Epithelial cell of proximal tubule (primary cell): ENCODE results near the gene C9orf50. TPM values are rescaled to one million over a fixed set of nuclear protein-coding genes. Genes with fewer than 3 reads are reported as not detected.

Source experiments
- DNase-seq: peaks from one replicate; pipeline ENCODE4 v3.0.0-alpha.2; 2011; ENCODE audit warnings: low read depth
- H3K4me3 ChIP-seq: 2 replicates; pipeline ENCODE4 v1.5.1; 2011; ENCODE audit warnings: low read depth, mild to moderate bottlenecking, low read length
- total RNA-seq: library from RNA; depleted of rRNA; stranded (reverse); fragments of >200 nt; gene quantifications from 2 replicates; pipeline ENCODE4 v1.2.3, GENCODE V29; 2015
- TF ChIP-seq, protein P1 (sequence below): conservative IDR thresholded peaks from 2 replicates; pipeline ENCODE4 v1.5.1; 2012; ENCODE audit warnings: low read depth, mild to moderate bottlenecking, low read length

Gene C9orf50
- total RNA-seq, 1 donor from 2014 or later: 0.69 TPM

DNA sequence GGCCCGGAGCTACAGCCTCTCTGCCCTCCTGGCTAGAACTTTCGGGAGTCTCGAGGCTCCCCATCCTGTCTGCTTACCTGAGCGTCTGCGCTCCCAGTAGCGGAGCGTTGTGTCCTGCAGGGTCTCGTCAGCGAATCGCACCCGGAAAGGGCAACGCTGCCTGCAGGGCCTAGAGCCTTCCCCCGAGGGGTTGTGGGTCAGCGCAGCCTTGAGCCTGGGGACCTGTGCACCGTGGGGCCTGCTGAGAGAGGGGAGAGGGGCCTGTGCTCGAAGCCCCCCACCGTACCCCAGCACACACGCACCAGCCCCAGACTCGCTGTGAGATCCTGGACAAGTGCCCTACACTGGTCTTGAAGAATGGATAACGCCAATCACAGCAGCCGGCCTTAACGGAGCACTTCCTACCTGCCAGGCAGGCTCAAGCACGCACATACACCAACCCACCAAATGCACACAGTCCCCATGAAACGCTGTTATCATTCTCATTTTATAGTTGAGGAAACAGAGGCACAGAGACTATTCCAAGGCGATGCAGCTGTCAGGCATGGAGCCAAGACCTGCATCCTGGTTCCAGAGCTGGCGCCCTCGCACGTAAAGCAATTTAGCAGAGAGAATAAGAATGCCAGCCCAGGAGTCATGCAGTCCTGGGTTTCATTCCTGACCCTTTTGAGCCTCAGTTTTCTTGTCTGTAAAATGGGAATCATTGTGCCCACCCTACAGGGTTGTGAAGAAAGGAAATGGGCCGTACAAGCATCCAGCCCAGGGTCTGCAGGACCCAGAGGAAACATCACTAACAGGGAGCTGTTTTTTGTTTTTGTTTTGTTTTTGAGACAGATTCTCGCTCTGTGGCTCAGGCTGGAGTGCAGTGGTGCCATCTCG, 5.3 kb downstream of the C9orf50 start:
- DNase-seq: no peak
- H3K4me3 ChIP-seq: no peak overlapping the region
- TF ChIP-seq, protein P1, sequence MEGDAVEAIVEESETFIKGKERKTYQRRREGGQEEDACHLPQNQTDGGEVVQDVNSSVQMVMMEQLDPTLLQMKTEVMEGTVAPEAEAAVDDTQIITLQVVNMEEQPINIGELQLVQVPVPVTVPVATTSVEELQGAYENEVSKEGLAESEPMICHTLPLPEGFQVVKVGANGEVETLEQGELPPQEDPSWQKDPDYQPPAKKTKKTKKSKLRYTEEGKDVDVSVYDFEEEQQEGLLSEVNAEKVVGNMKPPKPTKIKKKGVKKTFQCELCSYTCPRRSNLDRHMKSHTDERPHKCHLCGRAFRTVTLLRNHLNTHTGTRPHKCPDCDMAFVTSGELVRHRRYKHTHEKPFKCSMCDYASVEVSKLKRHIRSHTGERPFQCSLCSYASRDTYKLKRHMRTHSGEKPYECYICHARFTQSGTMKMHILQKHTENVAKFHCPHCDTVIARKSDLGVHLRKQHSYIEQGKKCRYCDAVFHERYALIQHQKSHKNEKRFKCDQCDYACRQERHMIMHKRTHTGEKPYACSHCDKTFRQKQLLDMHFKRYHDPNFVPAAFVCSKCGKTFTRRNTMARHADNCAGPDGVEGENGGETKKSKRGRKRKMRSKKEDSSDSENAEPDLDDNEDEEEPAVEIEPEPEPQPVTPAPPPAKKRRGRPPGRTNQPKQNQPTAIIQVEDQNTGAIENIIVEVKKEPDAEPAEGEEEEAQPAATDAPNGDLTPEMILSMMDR: no peak

GRCh38 chr9:129614932-129615331, 6.0 kb downstream of the C9orf50 start:
- no peak for DNase-seq
- TF ChIP-seq, protein P1: no peak
- no peak overlapping the region for H3K4me3 ChIP-seq

- peak overlapping the region; percentile 3 for H3K4me3 ChIP-seq
- no peak for DNase-seq
- TF ChIP-seq, protein P1: no peak
Measured at GRCh38 chr9:129613520-129614175, 7.3 kb downstream of the C9orf50 start.

DNA sequence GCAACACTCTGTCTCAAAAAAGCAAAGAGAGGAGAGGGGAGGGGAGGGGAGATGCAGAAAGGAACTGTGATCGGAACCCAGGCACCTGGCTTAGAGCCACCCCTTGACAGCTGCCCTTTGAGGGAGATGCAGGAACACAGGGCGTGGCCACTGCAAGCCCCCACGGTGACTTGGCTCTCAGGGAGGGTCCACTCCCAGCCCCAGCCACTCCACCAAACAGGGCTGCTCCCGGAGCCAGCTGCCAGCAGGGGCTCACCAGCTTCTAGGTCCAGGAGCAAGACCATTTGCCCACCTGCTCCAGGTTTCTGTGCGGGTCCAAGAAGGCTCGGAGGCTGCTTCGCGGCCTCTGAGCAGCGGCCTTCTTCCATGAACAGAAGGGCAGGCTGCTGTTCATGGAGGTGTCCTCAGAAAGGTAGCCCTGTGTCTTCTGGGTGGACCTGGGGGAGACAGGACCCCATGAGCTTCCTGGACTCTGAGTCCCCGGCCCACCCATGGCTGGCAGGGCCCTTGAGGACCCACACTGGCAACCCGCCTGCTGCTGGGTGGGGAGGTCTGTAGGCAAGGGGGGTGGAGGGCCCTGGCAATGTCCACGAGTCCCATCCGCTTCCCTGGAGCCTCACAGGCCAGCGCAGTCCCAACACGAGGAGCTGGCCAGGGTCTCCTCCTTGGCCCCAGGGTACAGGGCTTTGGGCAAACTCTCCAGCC, 7.9 kb downstream of the C9orf50 start:
- TF ChIP-seq, protein P1: no peak

DNA sequence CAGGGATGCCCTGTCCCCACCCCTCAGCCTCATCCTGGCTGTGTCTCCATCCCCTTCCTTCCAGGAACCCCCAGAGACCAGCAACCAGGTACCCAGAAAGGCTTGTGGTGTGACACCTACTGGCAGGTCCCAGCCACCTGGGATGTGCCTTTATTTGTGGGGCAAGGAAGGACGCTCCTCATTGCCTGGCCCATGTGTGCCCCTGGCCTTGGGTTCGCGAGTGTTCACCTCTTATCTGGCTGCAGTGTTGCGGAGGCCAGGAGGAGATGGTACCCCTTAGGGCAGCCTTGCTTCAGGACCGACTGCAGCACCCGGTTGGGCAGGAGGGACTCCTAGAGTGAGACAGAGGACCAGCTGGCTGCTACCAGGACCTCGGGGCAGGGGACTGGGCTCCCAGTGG, 8.8 kb downstream of the C9orf50 start:
- H3K4me3 ChIP-seq: no peak overlapping the region
- TF ChIP-seq, protein P1: no peak
- no peak for DNase-seq

More for the DNA sequence above, 7.9 kb downstream of the C9orf50 start:
- peak overlapping the region; percentile 4 for H3K4me3 ChIP-seq
- DNase-seq: no peak

DNA sequence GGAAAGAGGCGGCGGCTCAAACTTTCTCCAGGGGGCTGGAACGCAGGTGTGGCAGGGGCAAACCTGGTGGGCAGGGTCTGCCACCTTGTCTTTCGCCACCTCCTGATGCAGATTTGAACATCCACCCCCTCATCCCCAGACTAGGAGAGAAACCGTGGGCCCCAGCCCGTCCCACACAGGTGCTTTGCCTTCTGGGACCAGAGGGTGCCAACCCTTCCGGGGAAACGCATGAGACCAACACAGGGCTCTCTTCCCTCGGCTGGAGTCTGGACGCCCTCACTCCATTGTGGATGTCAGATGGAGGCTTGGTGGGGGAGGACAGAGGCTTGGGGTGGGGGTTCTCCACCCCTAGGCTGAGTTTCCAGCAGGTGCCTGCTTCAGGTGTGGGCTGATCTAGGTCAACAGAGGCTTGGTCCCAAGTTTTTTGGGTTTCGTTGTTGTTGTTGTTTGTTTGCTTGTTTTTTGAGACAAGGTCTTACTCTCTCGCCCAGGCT, 9.5 kb downstream of the C9orf50 start:
- no peak for DNase-seq
- TF ChIP-seq, protein P1: no peak
- H3K4me3 ChIP-seq: peak overlapping the region; percentile 66
